Hypothalamus (tissue), 51 donors: ENCODE data around the gene CWC27.
A peak's percentile ranks its signal among the peaks of the same experiment; 100 is the strongest.

Source experiments
- DNase-seq, 51 donors: peaks; one replicate each; lab custom pipeline; 2025; lab: John Stamatoyannopoulos, UW

CWC27 gene

DNA sequence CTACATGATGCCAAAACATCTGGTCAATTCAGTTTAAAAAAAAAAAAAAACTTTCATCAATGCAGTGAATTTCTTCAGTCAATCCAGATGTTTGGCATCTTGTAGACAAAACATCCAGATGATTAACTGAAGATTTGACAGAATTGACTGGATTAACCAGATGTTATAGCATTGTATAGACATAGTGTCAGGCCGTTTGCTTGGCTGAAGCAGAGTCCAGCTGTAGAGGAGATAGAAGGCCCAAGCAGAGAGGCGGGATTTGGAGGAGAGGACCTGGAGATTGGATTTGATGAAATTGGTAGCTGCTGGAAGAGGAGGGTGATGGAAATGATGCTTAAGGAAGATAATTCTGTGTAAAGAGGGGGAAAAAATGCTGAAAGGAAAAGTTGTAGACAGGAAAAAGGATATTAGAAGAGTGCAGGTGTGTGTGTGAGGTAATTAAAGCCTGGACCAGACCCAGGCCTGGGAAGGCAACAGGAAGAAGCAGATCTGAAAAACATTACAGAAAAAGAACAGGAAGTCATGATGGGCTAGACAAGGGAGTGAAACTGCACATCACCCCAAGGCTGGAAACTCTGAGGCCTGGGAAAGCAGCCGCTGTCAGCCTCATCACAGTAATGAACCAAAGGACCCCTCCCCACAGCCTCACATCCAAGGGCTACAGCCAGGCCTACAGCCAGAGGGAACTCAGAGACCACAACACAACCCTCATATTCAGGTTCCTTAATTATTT, 258.3 kb downstream of the CWC27 start:
- DNase-seq, result no peak

DNA sequence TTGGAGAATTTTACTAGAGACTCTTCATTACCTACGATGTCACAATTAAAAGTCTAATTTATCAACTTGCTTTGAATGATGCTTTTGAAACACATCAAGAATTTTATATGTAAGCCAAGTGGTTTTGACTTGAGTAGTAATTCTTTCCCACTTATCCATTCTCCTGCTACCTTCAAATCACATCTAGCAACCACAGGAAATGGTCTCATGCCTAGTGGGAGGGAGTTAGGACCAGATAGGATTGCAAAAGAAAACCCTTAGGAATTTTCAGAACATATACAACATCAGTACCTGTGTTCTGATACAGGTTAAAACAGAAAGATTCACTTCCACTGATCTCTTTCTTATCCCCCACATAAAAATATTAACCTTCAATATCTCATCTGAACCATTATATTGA, 260.4 kb downstream of the CWC27 start:
- DNase-seq, result no peak

DNA sequence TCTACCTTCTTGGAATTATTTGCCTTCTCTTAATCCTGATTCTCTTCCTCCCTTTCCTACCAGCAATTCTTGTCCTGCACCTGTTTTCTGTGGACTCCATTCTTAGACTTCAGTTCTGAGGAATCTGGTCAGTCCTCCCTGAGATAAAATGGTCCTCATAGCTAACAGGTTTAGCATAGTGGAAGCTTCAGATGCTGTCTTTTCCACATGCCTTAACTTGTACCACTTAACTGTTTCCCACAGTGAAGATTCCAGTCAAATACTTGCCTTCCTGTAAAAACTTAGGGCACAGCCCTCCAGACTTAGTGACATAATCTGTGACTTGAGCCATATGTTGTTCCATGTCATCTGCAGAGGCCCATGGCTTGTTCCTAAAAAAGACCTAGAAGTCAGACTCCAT, 261.3 kb downstream of the CWC27 start:
- no peak for DNase-seq

DNA sequence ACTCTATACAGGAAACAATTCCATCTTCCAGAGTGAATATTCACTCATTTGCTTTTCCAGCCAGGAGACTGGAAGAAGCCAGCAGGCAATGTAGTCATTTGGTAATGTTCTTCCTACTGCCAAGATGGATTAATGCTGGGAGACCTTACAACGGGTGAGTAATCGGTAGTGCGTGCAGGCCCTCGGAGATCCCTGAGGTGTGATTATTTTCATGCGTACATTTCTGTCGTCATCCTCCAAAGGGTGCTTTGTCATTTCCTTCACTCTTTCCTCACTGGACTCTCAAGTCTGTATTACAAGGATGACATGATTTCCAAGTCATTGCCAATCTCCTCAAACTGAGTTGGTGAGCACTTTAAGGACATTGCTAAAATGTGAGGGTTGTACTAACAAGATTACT, 263.5 kb downstream of the CWC27 start:
- DNase-seq, result no peak

DNA sequence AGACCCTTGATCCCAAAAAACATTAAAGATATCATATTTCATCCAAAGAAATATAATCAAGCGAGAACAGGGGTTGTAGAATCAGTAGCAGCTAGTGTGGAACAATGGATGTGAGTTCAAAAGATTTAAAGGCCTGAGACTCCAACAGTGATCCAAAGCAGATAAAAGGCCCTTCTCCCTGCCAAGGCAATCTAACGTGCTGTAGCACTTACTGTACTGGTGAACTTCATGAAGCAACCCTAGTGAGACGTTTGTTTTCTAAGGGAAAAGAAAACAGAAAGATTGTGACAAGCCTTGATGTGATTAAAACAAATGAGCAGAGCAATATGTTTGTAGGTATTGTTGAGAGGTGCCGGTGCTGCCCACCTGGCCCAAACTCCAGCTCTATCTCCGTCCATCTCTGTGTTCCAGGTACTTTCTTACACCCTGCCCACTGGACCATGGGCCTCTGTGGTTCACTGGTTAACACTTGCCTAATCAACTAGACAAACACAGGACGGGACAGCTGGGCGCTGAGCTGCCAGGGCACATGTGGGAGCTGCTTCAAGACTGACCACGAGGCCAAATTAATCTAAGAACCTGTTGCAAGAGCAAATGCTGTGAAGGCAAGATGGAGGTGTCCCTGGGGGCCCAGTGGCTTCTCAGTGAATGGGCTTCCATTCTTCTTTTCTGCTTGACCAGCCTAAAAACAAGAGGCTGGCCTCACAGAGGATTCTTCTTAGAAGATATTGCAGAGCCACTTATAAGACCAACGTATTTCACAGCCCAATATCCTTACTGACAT, 265.5 kb downstream of the CWC27 start:
- DNase-seq, result peak in 1 of 51 donors; percentile 5

DNA sequence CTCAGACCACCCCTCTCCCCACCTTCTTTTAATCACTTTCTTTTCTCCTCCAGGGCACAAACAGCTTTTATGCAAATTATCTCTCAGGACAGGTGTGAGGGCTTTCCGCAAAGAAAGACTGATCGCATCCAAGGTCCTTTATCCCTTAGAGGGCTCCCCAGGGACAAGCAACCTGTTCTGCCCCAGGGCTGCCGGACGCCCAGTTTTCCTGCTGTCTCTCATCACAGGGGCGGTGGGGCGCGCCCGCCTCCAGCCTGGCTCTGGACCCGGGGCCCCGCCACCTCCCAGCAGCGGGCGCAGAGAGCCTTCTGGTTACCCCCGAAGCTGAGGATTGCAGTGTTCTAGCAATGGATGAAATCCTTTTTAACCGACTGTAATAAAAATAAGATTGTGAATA, 266.1 kb downstream of the CWC27 start:
- peak in 4 of 51 donors; percentile 3 to 29 (median 15) for DNase-seq

DNA sequence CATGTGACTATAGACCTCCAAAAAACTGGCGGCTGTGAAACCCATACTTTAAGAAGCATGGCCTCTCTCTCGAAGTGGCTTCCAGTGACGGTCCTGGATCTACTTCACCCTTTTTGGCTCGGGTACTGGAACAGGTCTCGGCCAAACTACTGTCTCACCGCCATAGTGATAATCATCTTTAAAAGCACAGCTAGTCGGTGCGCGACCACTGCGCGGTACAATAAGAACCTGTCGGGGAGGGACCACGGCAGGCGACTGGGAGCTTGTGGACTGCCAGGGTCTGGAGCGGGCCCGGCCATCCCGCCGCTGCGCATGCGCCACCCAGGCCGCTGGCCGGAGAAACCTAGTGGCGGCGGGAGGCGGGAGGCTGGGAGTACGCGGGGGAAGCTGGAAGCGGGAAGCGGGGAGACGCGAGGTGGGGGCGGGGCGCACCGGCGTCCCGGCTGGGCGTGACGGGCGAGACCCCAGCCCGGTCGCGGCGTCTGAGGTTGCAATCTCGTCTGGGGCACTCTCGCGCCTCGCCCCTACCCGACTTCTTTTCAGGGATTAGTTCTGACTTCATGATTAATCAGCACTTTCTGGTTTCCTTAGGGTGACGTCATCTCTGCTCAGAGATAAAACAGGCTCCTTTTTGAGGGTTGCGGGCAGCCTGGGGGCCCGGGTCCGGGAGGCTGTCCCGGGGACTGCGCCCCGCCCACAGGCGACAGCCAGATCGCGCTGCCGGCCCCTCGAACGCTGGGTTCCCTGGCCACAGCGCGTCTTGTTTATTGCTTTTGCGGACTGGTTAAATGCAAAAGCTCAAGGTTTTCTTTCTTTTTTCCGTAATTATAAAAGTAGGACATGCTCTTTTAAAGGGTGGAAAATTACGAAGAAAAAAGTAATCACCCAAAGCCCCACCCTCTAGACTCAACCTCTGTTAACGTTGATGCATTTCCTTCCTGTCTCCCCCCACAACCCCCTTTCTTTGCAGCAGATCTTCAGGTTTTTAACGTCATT, 266.8 kb downstream of the CWC27 start:
- DNase-seq, result peak; percentile 38 to 95 (median 82)

DNA sequence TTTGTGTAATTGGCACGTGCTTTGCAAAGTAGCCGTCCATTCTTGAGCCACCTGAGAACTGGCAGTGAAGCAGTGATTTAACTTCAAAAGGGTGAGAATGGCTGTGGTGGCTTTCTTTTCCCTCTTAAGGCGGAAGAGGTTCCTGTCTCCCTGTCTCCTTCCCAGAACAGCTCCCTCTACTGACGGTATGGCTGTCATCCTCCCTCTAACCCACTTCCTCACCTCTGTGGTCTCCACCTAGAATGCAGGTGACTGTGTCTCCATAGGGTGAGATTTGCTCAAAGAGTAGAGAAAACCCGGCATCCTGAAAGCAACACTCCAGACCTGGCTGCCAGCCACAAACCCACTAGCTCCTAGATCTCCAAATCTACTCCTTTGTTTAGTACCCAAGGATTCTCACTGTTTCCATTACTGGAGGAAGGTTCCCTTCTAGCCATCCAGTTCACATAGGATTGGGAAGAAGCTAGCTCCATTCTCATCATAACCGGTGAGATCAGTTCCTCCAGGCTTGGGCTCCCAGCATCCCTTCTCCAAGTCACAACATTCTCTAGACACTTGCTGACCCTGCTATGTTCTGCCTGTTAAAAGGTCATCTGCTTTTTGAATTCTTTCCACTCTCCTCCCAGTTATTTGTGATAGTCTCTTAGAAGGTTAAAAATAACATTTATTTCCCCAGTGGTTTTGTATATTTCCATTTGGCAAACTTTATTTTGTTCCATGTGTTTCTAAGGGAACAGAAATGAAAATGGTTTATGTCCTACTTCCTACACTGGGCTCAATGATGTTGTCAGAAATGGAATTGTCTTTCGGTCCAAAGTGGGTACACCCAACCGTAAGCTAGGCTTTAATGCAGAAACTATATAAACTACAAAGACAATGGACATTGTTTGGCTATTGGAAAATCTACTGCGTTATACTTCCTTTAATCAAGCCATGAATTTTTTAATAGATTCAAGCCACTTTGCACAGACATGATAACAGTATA, 269.4 kb downstream of the CWC27 start:
- DNase-seq, result no peak

DNA sequence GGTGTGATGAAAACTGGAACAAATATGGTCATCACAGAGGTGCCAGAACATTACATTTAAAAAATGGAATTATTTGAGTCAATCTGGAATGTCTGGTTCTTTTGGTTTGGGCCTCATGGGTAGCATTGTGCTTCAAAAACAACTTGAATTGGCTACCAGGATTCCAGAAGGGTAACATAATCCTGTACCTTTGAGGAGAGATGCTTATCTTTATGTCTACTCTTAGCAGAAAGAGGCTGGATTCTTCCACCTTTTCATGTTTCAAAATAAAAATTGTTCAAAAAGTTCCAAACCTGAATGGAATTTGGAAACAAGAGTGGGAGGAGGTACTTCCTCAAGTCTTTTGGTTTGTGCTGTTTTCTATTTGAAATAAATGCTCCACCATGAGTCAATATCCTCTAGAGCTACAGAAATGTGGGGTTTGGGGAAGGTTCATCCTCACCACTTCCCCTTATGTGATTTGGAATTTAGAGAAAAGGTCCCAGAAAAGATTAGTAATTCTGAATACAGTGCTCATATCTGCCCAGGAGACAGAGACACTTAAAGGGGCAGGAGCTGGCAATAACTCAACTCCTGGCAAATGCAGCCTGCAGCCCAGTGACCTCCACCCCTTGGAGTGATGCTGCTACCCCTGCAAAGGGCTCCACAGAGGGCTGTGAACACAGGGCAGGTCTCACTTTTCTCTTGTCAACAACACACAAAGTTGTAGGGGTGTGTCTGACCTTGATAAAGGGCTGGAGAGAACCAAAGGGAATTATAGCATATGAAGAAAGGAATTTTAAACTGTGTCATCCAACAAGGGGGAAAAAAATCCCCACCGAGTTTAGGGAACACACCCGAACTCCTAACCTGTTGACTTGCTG, 272.8 kb downstream of the CWC27 start:
- DNase-seq, result no peak

DNA sequence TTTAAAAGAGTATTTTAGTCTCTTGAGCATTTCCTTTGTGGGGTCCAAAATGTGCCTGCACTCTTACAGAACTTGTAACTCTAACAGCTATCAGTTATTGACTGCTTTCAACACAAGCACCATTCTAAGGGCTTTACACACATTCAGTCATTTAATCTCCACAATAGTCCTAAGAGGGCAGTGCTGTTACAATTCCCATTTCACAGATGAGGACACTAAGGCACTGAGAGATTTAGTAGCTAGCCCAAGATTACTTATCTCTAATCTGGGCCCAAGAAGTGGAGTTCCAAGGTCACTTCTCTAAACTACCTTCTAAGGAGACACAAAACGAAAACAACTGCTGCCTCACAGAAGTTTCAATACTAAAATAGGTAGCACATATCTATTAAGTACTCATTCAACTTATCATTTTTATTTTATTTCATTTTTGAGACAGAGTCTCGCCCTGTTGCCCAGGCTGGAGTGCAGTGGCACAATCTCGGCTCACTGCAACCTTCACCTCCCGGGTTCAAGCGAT, 275.2 kb downstream of the CWC27 start:
- DNase-seq, result no peak

DNA sequence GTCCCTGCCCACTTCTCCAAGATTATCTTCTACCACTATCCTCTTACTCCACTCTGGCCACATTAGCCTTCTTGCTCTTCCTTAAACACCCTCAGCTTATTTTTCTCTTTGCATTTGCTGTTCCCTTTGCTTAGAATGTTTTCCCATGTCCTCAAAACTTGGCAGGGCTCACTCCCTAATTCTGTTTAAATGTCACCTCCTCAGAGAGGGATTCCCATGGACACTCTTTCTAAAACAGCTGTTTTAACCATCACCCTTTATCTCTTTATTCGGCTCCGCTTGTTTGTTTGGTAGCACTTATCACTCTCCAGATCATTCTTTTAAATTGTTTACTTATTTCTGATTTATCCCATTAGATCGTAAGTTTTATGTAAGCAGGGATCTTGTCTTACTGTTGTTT, 278.5 kb downstream of the CWC27 start:
- DNase-seq, result no peak

DNA sequence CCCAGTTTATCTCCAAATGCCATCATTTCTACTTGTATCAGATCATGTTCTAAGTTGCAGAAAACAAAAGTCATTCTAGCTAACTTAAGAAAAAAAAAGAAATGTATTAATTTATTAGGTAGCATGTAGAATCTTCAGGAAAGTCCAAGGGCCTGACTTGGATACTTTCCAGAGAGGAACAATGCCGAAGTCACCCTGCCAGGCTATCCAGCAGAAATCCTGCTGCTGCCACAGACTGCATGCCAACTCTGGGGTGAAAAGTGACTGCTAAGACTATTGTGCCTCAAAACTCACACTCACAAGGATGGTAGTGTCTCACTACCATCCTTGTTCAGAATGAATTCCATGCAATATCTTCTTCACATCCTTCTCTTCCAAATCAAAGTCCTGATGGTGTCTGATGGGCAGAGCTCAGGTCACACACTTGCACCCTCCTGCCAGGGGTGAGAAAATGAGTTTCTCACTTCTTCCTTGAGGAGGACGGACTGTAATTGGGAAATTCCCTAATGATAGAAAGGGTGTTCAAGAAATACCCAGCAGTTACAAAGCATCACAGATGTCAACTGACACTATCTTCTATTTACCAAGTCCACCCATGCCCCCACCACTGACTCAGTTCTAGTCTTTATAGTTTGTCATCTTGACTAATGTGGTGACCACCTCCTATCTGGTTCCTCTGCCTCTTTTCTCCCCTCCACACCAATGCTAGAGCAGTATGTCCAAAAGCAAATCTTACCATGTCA, 279.4 kb downstream of the CWC27 start:
- no peak for DNase-seq

DNA sequence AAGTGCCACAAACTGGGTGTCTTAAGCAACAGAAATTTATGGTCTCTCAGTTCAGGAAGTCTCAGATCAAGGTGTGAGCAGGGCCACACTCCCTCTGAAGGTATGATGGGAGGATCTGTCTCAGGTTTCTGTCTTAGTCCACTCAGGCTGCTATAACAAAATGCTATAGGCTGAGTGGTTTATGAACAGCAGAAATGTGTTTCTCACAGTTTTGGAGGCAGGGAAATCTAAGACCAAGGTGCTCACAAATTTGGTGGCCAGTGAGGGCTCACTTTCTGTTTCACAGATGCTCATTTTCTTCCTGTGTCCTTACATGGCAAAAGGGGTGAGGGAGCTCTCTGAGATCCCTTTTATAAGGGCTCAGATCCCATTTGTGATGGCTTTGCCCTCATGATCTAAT, 281.4 kb downstream of the CWC27 start:
- no peak for DNase-seq

DNA sequence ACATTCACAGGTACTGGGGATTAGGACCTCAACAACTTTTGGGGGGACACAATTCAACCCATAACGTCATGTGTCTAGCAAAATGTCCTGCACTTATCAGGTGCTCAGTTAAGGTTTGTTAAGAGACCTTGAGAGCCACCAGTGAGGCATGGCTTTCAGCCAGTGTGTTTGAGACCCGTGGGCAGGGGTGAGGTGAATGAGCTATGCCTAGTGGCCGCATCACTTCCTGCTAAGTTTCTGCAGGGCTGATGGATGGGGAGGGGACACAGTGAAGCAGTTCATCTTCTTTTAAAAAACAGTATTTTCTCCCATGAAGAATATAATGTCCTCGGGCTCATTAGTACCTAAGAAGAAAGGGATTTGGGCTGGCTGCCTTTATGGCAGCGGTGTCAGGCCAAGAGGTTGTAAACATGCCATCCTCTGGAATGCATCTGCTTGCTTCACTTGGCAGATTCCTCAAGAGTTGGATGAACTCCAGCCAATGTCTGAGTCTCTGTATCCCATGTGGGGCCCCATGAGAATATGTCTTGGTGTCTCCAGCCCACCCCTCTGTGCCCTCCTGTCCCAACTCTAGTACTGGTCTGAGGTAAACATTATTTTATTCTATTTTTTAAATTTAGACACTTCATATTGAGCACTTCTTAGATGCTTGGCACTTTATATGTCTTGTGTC, 282.2 kb downstream of the CWC27 start:
- DNase-seq, result no peak

DNA sequence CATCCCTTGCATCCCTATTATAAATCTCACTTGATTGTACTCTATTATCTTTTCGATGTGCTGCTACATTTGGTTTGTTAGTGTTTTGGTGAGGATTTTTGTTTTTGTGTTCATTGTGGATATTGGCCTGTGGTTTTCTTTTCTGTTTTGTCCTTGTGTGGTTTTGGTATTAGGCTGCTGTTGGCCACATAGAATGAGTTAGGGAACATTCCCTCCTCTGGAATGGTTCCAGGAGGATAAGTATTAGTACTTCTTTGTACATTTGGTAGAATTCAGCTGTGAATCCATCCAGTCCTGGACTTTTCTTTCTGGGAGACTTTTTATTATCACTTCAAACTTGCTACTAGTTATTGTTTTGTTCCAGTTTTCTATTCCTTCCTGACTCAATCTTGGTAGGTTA, 287.2 kb downstream of the CWC27 start:
- no peak for DNase-seq

DNA sequence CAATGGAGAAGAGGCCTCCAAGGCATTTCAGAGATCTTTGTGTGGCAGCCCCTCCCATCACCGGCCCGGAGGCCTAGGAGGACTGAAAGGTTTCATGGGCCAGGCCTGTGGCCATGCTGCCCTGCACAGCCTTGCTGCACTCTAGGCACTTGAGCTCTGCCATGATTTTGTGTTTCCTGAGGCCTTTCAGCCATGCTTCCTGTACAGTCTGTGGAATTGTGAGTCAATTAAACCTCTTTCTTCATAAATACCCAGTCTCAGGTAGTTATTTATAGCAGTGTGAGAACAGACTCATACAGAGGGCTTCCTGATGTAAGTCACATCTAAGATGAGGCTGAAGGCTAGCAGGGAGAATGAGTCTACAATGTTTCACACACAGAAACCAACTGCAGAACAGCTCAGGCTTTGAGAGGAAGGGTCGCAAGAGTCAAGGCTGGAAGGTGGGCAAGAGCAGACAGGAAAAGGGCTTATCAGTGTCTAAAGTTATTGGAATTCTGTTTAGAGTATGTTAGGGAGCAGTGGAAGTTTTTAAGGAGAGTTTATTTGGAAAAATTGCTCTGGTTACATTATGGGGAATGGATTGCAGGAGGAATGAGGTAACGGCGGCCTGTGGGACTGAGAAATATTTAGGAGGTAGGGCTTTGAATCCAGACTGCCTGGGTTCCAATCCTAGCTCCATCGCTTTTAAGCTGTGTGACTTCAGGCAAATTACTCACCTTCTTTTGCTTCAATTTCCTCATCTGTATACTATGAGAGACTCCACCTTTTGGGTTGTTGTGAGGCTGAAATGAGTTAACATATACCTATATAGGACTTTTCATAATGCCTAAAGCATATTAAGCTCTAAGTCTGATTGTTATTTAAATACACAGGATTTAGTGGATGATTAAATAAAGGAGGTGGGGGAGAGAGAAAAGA, 291.2 kb downstream of the CWC27 start:
- DNase-seq, result no peak
